Gastrocnemius medialis (tissue), 4 donors: Measurements from ENCODE around the gene ENPP3.

Source experiments
- CTCF ChIP-seq, 5 experiments: fragments of 450-650 bp in 3 of 5; fragments of 200-600 bp in 2 of 5; sonication (generic) in 2 of 5; IDR thresholded peaks in 4 of 5; conservative IDR thresholded peaks in 1 of 5; 1 replicate in 4 of 5; 2 replicates in 1 of 5; pipeline ENCODE4 v1.5.1; 2016 to 2019; ENCODE audit warnings: antibody characterized with exemption in 5 of 5, mild to moderate bottlenecking in 3 of 5, moderate library complexity in 3 of 5
- POLR2A ChIP-seq, 2 donors: fragments of 450-650 bp; IDR thresholded peaks; one replicate each; pipeline ENCODE4 v1.6.1; 2017; ENCODE audit warnings: antibody characterized with exemption in 2 of 2, mild to moderate bottlenecking in 2 of 2, moderate library complexity in 2 of 2

- TF ChIP-seq CTCF (IDR thresholded peaks at IDR 0.05 in 4 of 5, conservative IDR thresholded peaks at IDR 0.05 in 1 of 5), result no peak
- TF ChIP-seq POLR2A (IDR thresholded peaks at IDR 0.05), result no peak
Measured at GRCh38 chr6:131744432-131745287, 107.6 kb downstream of the ENPP3 start.
